ENCODE data around the gene CCNY. TPM values are rescaled to one million over a fixed set of nuclear protein-coding genes. Genes with fewer than 3 reads are reported as not detected.
"Not testable (repeated sequence)": the region's sequence is repeated elsewhere in the genome, so short reads cannot be mapped to it uniquely, and the experiment has no call there.

The CCNY gene
- total RNA-seq, 1 experiment from 2014 or later, result 30.9 TPM

- DNase-seq (ENCODE audit: extremely low read depth, low read depth), result no peak
These were observed 17.5 kb downstream of the CCNY start for GRCh38 chr10:35353805-35354204.

GRCh38 chr10:35354257-35354656 lies 17.9 kb downstream of the CCNY start:
- DNase-seq (ENCODE audit: extremely low read depth, low read depth), result not testable (repeated sequence)

GRCh38 chr10:35355971-35356724 lies 19.8 kb downstream of the CCNY start:
- no peak for DNase-seq (ENCODE audit: extremely low read depth, low read depth)

GRCh38 chr10:35356725-35357092 lies 20.4 kb downstream of the CCNY start:
- no peak for DNase-seq (ENCODE audit: extremely low read depth, low read depth)

- DNase-seq (ENCODE audit: extremely low read depth, low read depth), result no peak
These were observed 22.7 kb downstream of the CCNY start for GRCh38 chr10:35359056-35359455.

- DNase-seq (ENCODE audit: extremely low read depth, low read depth), result no peak
These were observed 23.6 kb downstream of the CCNY start for GRCh38 chr10:35359873-35360272.

DNA sequence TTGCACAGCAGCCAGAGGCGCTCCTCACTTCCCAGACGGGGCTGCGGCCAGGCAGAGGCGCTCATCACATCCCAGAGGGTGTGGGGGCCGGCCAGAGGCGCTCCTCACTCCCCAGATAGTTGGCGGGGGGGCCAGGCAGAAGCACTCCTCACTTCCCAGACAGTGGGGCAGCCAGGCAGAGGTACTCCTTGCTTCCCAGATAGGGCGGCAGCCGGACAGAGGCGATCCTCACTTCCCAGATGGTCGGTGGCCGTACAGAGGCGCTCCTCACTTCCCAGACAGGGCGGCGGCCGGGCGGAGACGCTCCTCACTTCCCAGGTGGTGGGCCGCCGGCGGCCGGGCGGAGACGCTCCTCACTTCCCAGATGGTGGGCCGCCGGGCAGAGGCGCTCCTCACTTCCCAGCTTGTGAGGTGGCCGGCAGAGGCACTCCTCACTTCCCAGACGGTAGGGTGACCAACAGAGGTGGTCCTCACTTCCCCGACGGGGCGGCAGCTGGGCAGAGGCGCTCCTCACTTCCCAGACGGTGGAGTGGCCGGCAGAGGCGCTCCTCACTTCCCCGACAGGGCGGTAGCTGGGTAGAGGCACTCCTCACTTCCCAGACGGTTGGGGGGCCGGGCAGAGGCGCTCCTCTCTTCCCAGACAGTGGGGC lies 26.5 kb downstream of the CCNY start:
- DNase-seq (ENCODE audit: extremely low read depth, low read depth), result no peak

GRCh38 chr10:35363587-35363986 lies 27.3 kb downstream of the CCNY start:
- DNase-seq (ENCODE audit: extremely low read depth, low read depth), result no peak

- DNase-seq (ENCODE audit: extremely low read depth, low read depth), result no peak
These were observed 28.5 kb downstream of the CCNY start for GRCh38 chr10:35364808-35365207.

DNA sequence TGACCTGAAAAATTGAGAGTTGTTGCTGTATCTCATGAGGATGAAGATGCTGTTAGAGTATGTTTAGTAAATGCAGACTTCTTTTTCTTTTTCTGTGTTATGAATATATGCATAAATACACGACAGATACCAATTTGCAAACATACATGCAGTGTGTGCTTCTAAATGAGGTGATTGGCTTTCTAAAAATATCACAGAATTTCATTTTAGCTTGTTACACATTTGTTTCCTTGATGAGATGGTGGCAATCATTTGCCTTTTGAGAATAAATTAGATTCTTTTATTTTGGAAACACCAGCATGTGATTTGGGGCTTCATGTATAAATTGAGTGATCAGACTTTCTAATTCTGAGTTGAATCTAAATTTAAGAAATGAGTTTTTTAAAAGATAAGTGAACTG lies 29.7 kb downstream of the CCNY start:
- DNase-seq (ENCODE audit: extremely low read depth, low read depth), result no peak

- no peak for DNase-seq (ENCODE audit: extremely low read depth, low read depth)
These were observed 31.0 kb downstream of the CCNY start for GRCh38 chr10:35367107-35367859.

- DNase-seq (ENCODE audit: extremely low read depth, low read depth), result no peak
These were observed 31.7 kb downstream of the CCNY start for GRCh38 chr10:35367982-35368381.

- no peak for DNase-seq (ENCODE audit: extremely low read depth, low read depth)
These were observed 32.3 kb downstream of the CCNY start for GRCh38 chr10:35368485-35369048.

GRCh38 chr10:35369049-35369611 lies 32.8 kb downstream of the CCNY start:
- no peak for DNase-seq (ENCODE audit: extremely low read depth, low read depth)

DNA sequence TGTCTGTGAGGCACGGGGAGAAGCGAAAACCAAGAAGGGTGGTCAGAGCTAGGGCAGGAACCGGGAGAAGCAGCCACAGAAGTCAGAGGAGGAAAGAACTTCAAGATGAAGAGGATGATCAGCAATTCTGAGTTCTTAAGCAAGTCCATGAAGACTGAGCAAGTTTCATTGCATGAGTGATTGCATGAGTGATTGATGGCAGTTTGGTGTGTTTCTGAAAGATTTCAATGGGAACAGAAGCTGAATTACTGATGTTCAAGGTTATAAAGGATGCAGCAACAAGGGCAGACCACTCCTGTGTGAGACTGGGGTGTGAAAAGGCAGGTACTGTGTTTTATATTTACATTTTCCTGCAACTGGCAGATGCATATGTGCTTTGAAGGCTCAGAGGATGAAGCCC lies 35.4 kb downstream of the CCNY start:
- no peak for DNase-seq (ENCODE audit: extremely low read depth, low read depth)

GRCh38 chr10:35372329-35372728 lies 36.0 kb downstream of the CCNY start:
- DNase-seq (ENCODE audit: extremely low read depth, low read depth), result no peak

GRCh38 chr10:35375091-35375765 lies 38.9 kb downstream of the CCNY start:
- no peak for DNase-seq (ENCODE audit: extremely low read depth, low read depth)

DNA sequence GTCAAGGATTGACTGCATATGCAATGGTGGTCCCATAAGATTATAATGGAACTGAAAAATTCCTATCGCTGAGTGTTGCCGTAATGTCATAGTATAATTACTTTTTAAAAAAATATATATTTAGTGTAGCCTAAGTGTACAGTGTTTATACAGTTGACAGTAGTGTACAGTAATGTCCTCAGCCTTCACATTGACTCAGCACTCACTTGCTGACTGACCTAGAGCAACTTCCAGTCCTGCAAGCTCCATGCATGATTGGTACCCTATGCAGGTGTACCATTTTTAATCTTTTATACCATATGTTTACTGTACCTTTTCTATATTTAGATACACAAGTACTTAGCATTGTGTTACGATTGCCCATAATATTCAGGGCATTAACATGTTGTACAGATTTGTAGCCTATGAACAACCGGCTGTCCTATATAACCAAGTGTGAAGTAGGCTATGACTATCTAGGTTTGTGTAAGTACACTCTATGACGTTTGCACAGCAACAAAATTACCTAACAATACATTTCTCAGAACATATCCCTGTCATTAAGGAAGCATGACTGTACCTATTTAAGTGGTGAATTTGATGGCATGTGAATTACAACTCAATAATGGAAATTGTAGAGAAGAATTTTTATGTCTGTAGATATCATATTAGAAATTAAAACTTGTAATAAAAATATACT lies 40.9 kb downstream of the CCNY start:
- no peak for DNase-seq (ENCODE audit: extremely low read depth, low read depth)

- DNase-seq (ENCODE audit: extremely low read depth, low read depth), result no peak
These were observed 42.4 kb downstream of the CCNY start for GRCh38 chr10:35378541-35379210.

Measured in NCI-H460 (cell line).